Cardiac fibroblast (primary cell): Measurements from ENCODE around the gene CASP2.
A peak's percentile ranks its signal among the peaks of the same experiment; 100 is the strongest.

Experiments used
- DNase-seq, 2 donors: peaks; one replicate each; pipeline versions ENCODE4 v3.0.0 to v3.0.0-alpha.2; 2010; ENCODE audit warnings: low read depth in 2 of 2
- H3K4me3 ChIP-seq, 2 donors: replicated peaks in 1 of 2; 1 replicate in 1 of 2; 2 replicates in 1 of 2; pipeline ENCODE4 v1.5.1; 2011; ENCODE audit warnings: low read depth in 2 of 2, low read length in 2 of 2, mild to moderate bottlenecking in 2 of 2, moderate library complexity in 1 of 2
- CTCF ChIP-seq: IDR thresholded peaks from one replicate; pipeline ENCODE4 v1.5.1; 2011; ENCODE audit warnings: low read depth, mild to moderate bottlenecking, low read length, inconsistent platforms

The CASP2 gene

GRCh38 chr7:143322760-143323633 is 34.8 kb downstream of the CASP2 start:
- TF ChIP-seq CTCF = no peak
- peak in 1 of 2 donors; percentile 4 for DNase-seq
- no peak overlapping the region for H3K4me3 ChIP-seq

- TF ChIP-seq CTCF = no peak
Measured at GRCh38 chr7:143323653-143324052, 35.5 kb downstream of the CASP2 start.

GRCh38 chr7:143325240-143325639 is 37.1 kb downstream of the CASP2 start:
- no peak overlapping the region for H3K4me3 ChIP-seq
- DNase-seq = no peak
- no peak for TF ChIP-seq CTCF

More at GRCh38 chr7:143323653-143324052, 35.5 kb downstream of the CASP2 start:
- no peak overlapping the region for H3K4me3 ChIP-seq
- no peak for DNase-seq

- TF ChIP-seq CTCF = no peak
- DNase-seq = no peak
Measured at GRCh38 chr7:143327903-143328302, 39.8 kb downstream of the CASP2 start.

GRCh38 chr7:143329471-143330170 is 41.5 kb downstream of the CASP2 start:
- no peak overlapping the region for H3K4me3 ChIP-seq
- DNase-seq = no peak

More at GRCh38 chr7:143327903-143328302, 39.8 kb downstream of the CASP2 start:
- no peak overlapping the region for H3K4me3 ChIP-seq

More at GRCh38 chr7:143329471-143330170, 41.5 kb downstream of the CASP2 start:
- TF ChIP-seq CTCF = no peak
